ENCODE data around the gene SPTB. TPM values are rescaled to one million over a fixed set of nuclear protein-coding genes. Genes with fewer than 3 reads are reported as not detected.
A peak's percentile ranks its signal among the peaks of the same experiment; 100 is the strongest.

SPTB gene
- total RNA-seq, 1 experiment from 2014 or later: 2.3 TPM

DNA sequence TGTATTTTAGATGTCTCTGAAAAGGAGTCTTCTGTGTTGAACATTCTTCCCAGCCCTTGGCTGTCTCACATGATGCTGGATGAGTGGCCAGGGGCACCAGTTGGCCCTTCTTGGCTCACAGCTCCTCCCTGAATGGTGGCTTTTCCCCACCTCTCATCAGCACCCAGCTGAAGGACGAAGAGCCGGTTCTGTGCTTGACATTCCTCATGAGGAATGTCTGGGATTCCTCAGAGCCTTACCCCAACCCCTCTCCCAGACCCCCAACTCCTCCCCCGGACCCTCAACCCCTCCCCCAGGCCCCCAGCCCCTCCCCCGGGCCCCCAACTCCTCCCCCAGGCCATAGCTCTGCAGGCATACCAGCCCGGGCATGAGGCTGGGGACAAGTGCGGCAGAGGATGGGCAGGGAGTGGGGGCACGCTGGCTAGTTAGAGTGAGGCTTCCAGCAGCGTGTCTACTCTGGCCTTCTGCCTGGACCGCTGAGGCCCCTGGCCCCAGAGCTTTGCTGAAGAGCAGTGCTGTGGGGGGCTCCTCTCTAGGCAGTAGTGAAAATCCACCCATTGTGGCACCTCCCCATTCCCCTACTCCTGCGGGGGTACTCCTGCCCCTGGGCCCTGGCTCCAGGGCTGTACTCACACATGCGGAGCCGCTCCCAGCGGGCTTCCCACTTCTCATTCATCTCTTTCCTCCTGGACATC lies 111.2 kb downstream of the SPTB start:
- Histone ChIP-seq H3K23me2 (ENCODE audit: insufficient read length, low read depth, low read length, poor library complexity, severe bottlenecking) (peaks cover 4% of the 10 kb centered on the region), H2BK5ac (ENCODE audit: insufficient read length, low read length) (no peak overlapping the region), H3K23ac (ENCODE audit: insufficient read length, low read depth, low read length) (no peak overlapping the region), H2BK12ac (ENCODE audit: insufficient read length, low read depth, low read length) (no peak overlapping the region), H3K56ac (ENCODE audit: insufficient read length, low read depth, low read length) (no peak overlapping the region), H4K91ac (ENCODE audit: insufficient read length, low read depth, low read length) (no peak overlapping the region), H3K18ac (ENCODE audit: insufficient read length, low read depth, low read length) (no peak overlapping the region), H4K5ac (ENCODE audit: insufficient read length, low read depth, low read length) (no peak overlapping the region), H3K4me1 (ENCODE audit: insufficient read depth, low read length) (no peaks in the 10 kb centered on the region), H2BK20ac (ENCODE audit: low read depth, low read length, poor library complexity, severe bottlenecking) (no peak overlapping the region), H2AFZ (ENCODE audit: low read length) (no peak overlapping the region), H3T11ph (ENCODE audit: low read length) (no peak overlapping the region), H3K79me2 (ENCODE audit: insufficient read depth, low read length) (no peaks in the 10 kb centered on the region), H3K9me3 (ENCODE audit: control insufficient read depth, low read depth, low read length) (no peaks in the 10 kb centered on the region), H3K9ac (ENCODE audit: extremely low read depth, insufficient read length, low read length) (no peak overlapping the region), H3K79me1 (ENCODE audit: insufficient read depth, low read depth, low read length, poor library complexity, severe bottlenecking) (no peaks in the 10 kb centered on the region), H4K8ac (replicated peaks; ENCODE audit: insufficient read length, low read depth, low read length) (no peak overlapping the region), H3K4me2 (ENCODE audit: insufficient read depth, insufficient read length, low read length) (no peak overlapping the region), H4K20me1 (ENCODE audit: control insufficient read depth, insufficient read depth, insufficient read length) (no peaks in the 10 kb centered on the region), H2BK120ac (ENCODE audit: low read depth, low read length, poor library complexity, severe bottlenecking) (no peak overlapping the region), H3K27me3 (ENCODE audit: insufficient read depth, low read length) (no peaks in the 10 kb centered on the region), H2AK5ac (ENCODE audit: insufficient read length, low read length) (no peak overlapping the region), H2BK15ac (ENCODE audit: low read depth, low read length) (no peak overlapping the region), H3K27ac (ENCODE audit: insufficient read length, low read depth, low read length) (no peak overlapping the region), H3K14ac (ENCODE audit: insufficient read depth, low read length) (no peak overlapping the region), H3K4ac (ENCODE audit: low read depth, low read length) (no peak overlapping the region)
- H3K27me3 Mint-ChIP-seq (ENCODE audit: low read depth): peaks cover 13% of the 10 kb centered on the region
- peaks cover 23 to 34% of the 10 kb centered on the region in 2 experiments for H3K4me1 Mint-ChIP-seq
- DNase-seq: no peak
- H3K36me3 Mint-ChIP-seq (ENCODE audit: insufficient read depth in 1 of 3, low read depth in 3 of 3): peaks cover 2 to 10% (median 6%) of the 10 kb centered on the region in 3 experiments; a peak in 5 of 7 replicates
- H3K27ac Mint-ChIP-seq: peak overlapping the region in 1 of 3 experiments; percentile 48; a peak in 1 of 7 replicates
- H3K4me3 Mint-ChIP-seq: no peak overlapping the region
- WGBS (ENCODE audit: extremely low coverage, insufficient read length, low lambda C conversion rate): no CpG with 5 or more reads among the region's 13 CpGs
- peaks cover 5 to 8% of the 10 kb centered on the region in 2 experiments for H3K9me3 Mint-ChIP-seq
- no peak for TF ChIP-seq CTCF (conservative IDR thresholded peaks at IDR 0.05)
